GM19023 (cell line): Measurements from ENCODE around the gene MBD6.
"Not testable (repeated sequence)": the region's sequence is repeated elsewhere in the genome, so short reads cannot be mapped to it uniquely, and the experiment has no call there.

Experiments used
- ATAC-seq: cut with Tn5 transposase; IDR thresholded peaks from one replicate; pipeline ENCODE4 v1.9.1; 2021; ENCODE audit warnings: mild to moderate bottlenecking, moderate library complexity; ENCODE audit not compliant: unreplicated experiment

MBD6 gene

GRCh38 chr12:57546438-57547287 lies 24.0 kb downstream of the MBD6 start, which contains the start of gene DCTN2:
DCTN2 (minus strand) TSS chr12:57547192; CDS start chr12:57547063, 129 bp downstream.
- ATAC-seq: peak; percentile 99

GRCh38 chr12:57547288-57548012 lies 24.8 kb downstream of the MBD6 start:
- ATAC-seq: no peak

GRCh38 chr12:57548013-57548315 lies 25.3 kb downstream of the MBD6 start:
- no peak for ATAC-seq

GRCh38 chr12:57548488-57548887 lies 25.9 kb downstream of the MBD6 start:
- ATAC-seq: no peak

- no peak for ATAC-seq
Measured at GRCh38 chr12:57549203-57549908, 26.7 kb downstream of the MBD6 start.

GRCh38 chr12:57549909-57550640 lies 27.5 kb downstream of the MBD6 start, which contains the start of gene KIF5A:
KIF5A (plus strand) TSS chr12:57550044; CDS start chr12:57550272, 228 bp downstream.
- no peak for ATAC-seq

GRCh38 chr12:57550641-57551549 lies 28.3 kb downstream of the MBD6 start:
- ATAC-seq: no peak

GRCh38 chr12:57551637-57552305 lies 29.1 kb downstream of the MBD6 start:
- no peak for ATAC-seq

GRCh38 chr12:57552306-57552651 lies 29.7 kb downstream of the MBD6 start:
- ATAC-seq: no peak

GRCh38 chr12:57552835-57553313 lies 30.2 kb downstream of the MBD6 start:
- ATAC-seq: no peak

- no peak for ATAC-seq
Measured at GRCh38 chr12:57553343-57554202, 30.9 kb downstream of the MBD6 start.

GRCh38 chr12:57554453-57554852 lies 31.8 kb downstream of the MBD6 start:
- ATAC-seq: no peak

- ATAC-seq: no peak
Measured at GRCh38 chr12:57554897-57555296, 32.3 kb downstream of the MBD6 start.

- no peak for ATAC-seq
Measured at GRCh38 chr12:57558864-57559263, 36.2 kb downstream of the MBD6 start.

- no peak for ATAC-seq
Measured at GRCh38 chr12:57560516-57560915, 37.9 kb downstream of the MBD6 start.

GRCh38 chr12:57561117-57561516 lies 38.5 kb downstream of the MBD6 start:
- not testable (repeated sequence) for ATAC-seq

- ATAC-seq: no peak
Measured at GRCh38 chr12:57563358-57563757, 40.7 kb downstream of the MBD6 start.

- ATAC-seq: no peak
Measured at GRCh38 chr12:57564178-57564740, 41.6 kb downstream of the MBD6 start.
